Testis (tissue), 2 donors: ENCODE data around the gene SLC1A6.

Experiments used
- CTCF ChIP-seq, 3 experiments: fragments of 450-650 bp in 2 of 3; fragments of 200-600 bp in 1 of 3; sonication (generic) in 1 of 3; IDR thresholded peaks; one replicate each; pipeline ENCODE4 v1.5.1; 2016 to 2019; ENCODE audit warnings: antibody characterized with exemption in 3 of 3, mild to moderate bottlenecking in 2 of 3, moderate library complexity in 1 of 3
- POLR2A ChIP-seq: fragments of 450-650 bp; IDR thresholded peaks from one replicate; pipeline ENCODE4 v1.6.1; 2017; ENCODE audit warnings: antibody characterized with exemption, mild to moderate bottlenecking, moderate library complexity

DNA sequence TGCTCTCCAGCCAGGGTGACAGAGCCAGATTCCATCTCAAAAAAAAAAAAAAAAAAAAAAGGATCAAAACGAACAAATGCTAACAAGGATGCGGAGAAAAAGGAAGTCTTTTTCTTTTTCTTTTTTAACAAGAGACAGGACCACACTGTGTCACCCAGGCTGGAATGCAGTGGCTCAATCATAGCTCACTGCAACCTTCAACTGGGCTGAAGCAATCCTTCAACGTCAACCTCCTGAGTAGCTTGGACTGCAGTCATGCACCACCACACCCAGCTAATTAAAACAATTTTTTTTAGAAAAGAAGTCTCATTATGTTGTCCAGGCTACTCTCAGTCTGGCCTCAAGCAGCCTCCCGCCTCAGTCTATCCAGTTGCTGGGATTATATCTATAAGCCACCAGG lies 73.0 kb downstream of the SLC1A6 start:
- no peak for TF ChIP-seq CTCF (IDR thresholded peaks at IDR 0.05)
- no peak for TF ChIP-seq POLR2A
